NCI-H146 treated with DMSO at 0.1 percent for 48 hours (cell line): ENCODE data around the gene GATAD2B.
A peak's percentile ranks its signal among the peaks of the same experiment; 100 is the strongest.

ENCODE experiments used
- DNase-seq: peaks from one replicate; lab custom pipeline; 2025; ENCODE audit not compliant: unreplicated experiment; lab: John Stamatoyannopoulos, UW

Gene GATAD2B

GRCh38 chr1:153951801-153952200 lies 29.0 kb upstream of the GATAD2B start:
- DNase-seq = no peak

- DNase-seq = no peak
Observed at GRCh38 chr1:153951183-153951582, 28.4 kb upstream of the GATAD2B start.

GRCh38 chr1:153946622-153947241 lies 24.0 kb upstream of the GATAD2B start, which contains the start of gene DENND4B:
Gene DENND4B, minus strand, starts transcription at chr1:153946718. Its CDS starts 2,344 bp downstream, at chr1:153944374.
- DNase-seq = peak; percentile 43

GRCh38 chr1:153945795-153946621 lies 23.2 kb upstream of the GATAD2B start:
- peak; percentile 14 for DNase-seq

GRCh38 chr1:153945131-153945794 lies 22.5 kb upstream of the GATAD2B start:
- DNase-seq = no peak

GRCh38 chr1:153944827-153945117 lies 22.0 kb upstream of the GATAD2B start:
- no peak for DNase-seq

- DNase-seq = no peak
Observed at GRCh38 chr1:153944005-153944826, 21.4 kb upstream of the GATAD2B start.

- no peak for DNase-seq
Observed at GRCh38 chr1:153942766-153943549, 20.2 kb upstream of the GATAD2B start.

- DNase-seq = no peak
Observed at GRCh38 chr1:153941826-153942725, 19.3 kb upstream of the GATAD2B start.

- no peak for DNase-seq
Observed at GRCh38 chr1:153940756-153941155, 18.0 kb upstream of the GATAD2B start.

GRCh38 chr1:153939476-153939875 lies 16.7 kb upstream of the GATAD2B start:
- DNase-seq = no peak

- DNase-seq = no peak
Observed at GRCh38 chr1:153938996-153939395, 16.2 kb upstream of the GATAD2B start.

GRCh38 chr1:153937331-153937730 lies 14.6 kb upstream of the GATAD2B start:
- no peak for DNase-seq

- DNase-seq = no peak
Observed at GRCh38 chr1:153936011-153936802, 13.4 kb upstream of the GATAD2B start.

- DNase-seq = no peak
Observed at GRCh38 chr1:153934746-153935145, 12.0 kb upstream of the GATAD2B start.

- no peak for DNase-seq
Observed at GRCh38 chr1:153933955-153934354, 11.2 kb upstream of the GATAD2B start.

GRCh38 chr1:153933430-153933829 lies 10.7 kb upstream of the GATAD2B start:
- no peak for DNase-seq
